T47D (cell line): ENCODE results near the gene GRAMD2A.

Experiments used
- DNase-seq, 2 experiments: peaks; one replicate each; pipeline versions ENCODE4 v3.0.0 to v3.0.0-alpha.2; 2011 to 2012; ENCODE audit warnings: low read depth in 1 of 2, low spot score in 1 of 2
- JUND ChIP-seq: IDR thresholded peaks from 2 replicates; pipeline ENCODE4 v1.6.1; 2012; ENCODE audit warnings: low read depth
- in situ Hi-C: cut with HindIII; loops from 2 replicates; pipeline ENCODE4 v1.10.0; 2016; ENCODE audit warnings: low sequenced_read_pairs, low pct_unique_long_range_greater_than_20kb

GRAMD2A gene

DNA sequence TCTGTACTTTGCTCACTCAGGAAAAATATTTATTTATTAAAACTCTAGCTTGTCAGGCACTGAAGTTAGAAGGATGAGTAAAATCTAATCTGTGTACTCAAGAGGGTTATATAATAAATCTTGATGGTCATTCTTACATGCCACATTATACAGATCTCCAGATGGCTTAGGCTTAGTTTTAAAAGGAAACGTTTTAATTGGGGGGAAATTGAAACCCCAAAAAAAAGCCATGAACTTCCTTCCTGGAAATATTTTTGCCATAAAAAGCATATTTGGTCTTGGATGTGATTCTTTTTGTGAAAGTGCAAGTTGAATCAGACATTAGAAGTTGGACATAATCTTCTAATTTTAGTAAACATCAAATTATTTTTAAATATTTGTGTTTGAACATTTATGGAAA is 73.4 kb downstream of the GRAMD2A start:
- DNase-seq = no peak
- TF ChIP-seq JUND = no peak

DNA sequence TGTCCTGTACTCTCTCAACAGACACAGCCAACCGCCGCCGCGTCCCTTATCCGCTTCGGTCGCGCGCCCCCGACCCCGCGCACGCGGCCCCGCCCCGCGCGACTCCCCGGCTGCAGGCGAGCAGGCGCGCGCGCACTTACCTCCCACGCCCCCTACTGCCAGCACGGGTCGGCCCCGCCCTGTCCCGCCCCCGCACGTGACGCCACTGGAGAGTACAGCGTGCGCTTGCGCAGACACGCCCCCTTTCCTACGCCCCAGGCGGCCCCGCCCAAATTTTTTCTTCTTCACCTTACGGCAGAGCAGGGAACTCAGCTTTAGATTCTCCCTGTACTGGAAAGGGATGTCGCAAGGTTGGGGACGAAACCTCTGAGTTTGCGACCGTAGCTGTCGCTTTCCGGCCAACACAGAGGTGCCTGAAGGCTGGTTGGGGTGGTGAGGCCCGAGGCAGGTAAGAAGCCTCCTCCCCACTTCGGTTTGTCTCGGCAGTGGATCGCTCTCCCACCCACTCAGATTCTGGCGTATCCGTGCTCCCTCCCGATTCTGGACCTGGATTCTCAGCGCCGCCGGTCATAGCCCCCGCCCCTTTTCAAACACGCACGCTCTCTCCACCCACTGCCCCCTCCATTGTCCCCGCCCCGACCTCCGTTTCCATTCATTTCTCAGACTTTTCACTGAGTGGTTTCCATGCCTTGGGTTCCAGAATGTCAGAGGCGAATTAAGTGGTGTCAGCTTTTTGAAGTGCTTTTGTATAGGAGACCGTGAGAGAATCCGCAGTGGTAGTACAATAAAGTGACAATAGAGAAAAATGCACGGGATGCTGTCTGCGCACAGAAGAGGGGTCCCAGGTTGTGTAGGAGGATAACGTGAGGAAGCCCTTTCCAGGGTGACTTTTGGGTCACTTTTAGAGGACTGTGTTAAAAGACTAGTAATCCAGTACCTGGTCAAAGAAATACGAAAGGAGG is 79.3 kb downstream of the GRAMD2A start, which contains the start of the genes MYO9A and SENP8:
MYO9A (minus strand) TSS at position 134 of the 962 bp plus-strand sequence. CDS start 71,587 bp downstream, outside the sequence.
SENP8 (plus strand) TSS at position 387 of the 962 bp plus-strand sequence. CDS start 21,221 bp downstream, outside the sequence.
- peak; percentile 86 to 99 for DNase-seq
- TF ChIP-seq JUND = no peak
- in situ Hi-C loops = no loop called here

More for the DNA sequence above, 73.4 kb downstream of the GRAMD2A start:
- in situ Hi-C loops = no loop called here

DNA sequence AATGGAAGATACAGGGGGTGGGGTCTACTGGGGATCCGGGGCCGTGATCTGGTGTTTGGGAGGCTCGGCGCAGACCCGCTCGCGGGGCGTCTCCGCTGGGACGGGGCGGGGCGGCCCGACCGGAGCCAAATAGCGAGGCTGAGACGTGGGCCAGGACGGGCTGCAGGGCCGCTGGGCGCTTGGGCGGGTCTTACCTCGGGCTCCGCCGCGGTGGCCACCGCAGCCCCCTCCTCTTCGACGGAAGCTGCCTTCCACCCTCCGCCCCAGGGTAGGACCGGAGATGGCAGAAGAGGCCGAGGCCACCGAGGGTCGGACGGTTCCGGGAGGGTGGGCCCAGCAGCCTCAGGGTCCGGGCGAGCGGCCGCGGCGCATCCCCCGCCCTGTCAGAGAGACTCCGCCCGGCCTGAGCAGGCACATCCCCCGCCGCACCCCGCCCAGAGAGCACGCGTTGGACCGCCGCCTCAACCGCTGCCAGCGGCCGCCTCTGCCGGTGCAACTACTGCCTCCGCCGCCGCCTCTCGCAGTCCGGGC is 80.0 kb downstream of the GRAMD2A start:
- TF ChIP-seq JUND = no peak
- in situ Hi-C loops = no loop called here
- DNase-seq = peak; percentile 56 to 79

DNA sequence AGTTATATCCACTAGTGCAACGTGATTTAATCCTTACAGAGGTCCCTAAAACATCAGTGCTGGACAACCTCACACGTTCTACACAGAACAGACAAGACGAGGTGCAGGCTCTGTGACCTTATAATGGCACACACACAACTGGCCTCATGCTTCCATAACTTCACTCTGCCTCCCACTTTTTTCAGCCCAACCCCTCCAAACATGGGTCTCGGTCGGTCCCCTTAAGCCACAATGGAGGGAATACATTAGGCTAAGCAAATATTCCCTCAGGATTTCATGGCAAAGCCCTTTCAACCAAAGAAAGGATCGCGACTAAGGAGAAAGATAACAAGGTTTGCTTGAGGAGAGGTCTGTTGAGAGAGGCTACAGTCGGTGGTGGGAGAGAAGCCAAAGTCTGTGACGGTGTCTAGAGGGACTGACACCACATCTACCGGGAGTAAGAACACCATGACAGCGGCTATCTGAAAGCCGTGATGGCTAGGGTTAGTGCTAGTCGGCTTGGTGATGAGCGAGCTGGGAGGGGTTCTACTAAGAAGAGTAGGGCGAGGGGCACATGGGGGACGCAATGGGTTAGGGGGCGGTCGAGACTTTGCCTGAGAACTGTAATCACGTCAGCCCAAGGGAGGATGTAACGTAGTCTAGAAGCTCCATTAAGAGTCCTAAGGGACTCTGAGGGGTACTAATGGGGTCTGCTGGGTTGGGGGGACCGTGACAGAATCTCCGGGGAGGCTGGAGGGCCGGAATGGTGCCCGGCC is 80.7 kb downstream of the GRAMD2A start:
- DNase-seq = peak in 1 of 2 experiments; percentile 23
- in situ Hi-C loops = no loop called here
- TF ChIP-seq JUND = no peak

DNA sequence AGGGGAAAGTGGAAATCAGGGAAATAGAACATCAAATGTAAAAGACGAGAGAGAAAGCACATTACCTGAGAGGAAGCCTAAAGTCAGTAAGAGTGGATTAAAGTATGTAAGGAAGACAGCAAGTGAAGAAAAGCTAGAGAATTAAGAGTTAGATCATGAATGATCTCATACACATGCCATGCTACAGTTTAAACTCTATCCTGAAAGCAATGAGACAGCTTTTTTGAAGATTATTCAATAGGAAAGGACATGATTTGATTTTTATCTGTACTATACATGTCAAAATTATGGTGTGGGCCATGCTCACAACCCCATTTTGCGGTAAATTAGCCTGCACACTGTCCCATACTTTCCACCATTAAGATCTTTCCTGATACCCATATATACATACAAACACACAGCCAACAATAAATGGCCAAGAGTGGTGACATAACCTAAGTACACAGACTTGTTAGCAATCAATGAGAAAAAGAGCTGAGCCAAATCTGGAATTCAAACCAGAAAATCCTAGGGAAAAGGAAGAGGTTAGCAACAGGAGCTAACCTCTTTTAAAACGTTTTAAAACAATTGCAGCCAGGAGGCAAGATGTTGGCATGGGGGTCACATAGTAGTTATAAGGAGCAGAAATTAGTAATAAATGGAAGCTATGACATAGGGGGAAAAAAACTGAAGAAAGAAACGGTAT is 84.1 kb downstream of the GRAMD2A start:
- TF ChIP-seq JUND = no peak
- in situ Hi-C loops = no loop called here
- DNase-seq = peak in 1 of 2 experiments; percentile 26

DNA sequence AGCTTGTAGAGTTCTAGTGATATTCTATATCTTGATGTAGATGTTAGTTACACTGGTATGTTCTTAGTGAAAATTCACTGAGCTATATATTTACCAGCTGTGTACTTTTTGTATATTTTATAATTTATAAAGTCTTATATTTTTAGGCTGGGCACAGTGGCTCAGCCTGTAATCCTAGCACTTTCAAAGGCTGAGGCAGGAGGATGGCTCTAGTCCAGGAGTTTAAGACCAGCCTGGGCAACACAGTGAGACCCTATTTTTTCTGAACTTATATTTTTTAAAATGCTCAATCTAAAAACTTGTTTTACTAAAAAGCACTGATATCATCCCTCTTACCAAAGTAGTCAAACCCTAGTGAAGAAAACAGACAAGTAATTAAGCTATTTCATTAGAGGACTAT is 84.8 kb downstream of the GRAMD2A start:
- no peak for TF ChIP-seq JUND
- in situ Hi-C loops = no loop called here
- no peak for DNase-seq

DNA sequence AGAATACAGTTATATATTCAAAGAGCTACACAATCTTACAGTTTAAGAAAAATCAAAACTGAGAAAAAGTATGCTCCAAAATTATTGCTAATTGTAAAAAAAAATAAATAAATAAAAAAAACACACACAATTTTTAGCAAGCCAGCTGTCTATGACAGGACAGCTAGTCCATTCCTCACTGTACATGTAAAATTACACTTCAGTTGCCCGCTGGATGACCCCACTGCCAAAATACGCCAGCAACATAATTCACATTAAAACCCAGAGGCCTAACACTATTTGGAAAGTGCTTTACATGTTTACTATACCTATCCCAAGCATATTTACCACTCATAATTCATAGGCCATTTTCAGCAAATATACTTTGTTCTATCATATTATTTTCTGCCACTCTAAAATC is 85.5 kb downstream of the GRAMD2A start:
- no peak for TF ChIP-seq JUND
- DNase-seq = no peak
- in situ Hi-C loops = no loop called here

DNA sequence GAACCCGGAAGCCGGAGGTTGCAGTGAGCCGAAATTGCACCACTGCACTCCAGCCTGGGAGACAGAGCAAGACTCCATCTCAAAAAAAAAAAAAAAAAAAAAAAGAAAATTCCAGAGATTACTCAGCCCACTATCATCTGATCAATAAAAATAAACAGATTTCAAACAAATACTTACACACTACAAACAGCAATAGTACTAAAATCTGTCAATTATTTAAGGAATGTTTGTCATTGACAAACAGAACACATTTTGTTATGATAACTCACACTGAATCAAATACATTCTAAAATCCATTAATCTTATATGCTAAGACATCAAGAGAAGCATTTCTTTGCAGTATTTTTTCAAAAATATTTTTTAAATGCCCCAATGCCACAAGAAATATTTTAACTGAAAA is 87.2 kb downstream of the GRAMD2A start:
- no peak for TF ChIP-seq JUND
- in situ Hi-C loops = no loop called here
- DNase-seq = no peak
